HCT116 (cell line): ENCODE measurements around the gene RMI1. TPM values are rescaled to one million over a fixed set of nuclear protein-coding genes. Genes with fewer than 3 reads are reported as not detected.

Source experiments
- ATAC-seq: fragments of 200-7000 bp; cut with Tn5 transposase; 2 replicates; pipeline ENCODE4 v1.9.1; 2020; ENCODE audit warnings: mild to moderate bottlenecking, moderate library complexity
- BruUV-seq: library from RNA; stranded (reverse); fragments of 400-500 nt; replicated peaks from 2 replicates; lab custom pipeline; 2021; lab: Mats Ljungman, UMichigan
- CTCF ChIA-PET: fragments of 300-600 bp; sonication (Branson Sonifier 250); formaldehyde crosslinking; loops from one replicate; lab custom pipeline; 2021; ENCODE audit warnings: antibody characterized with exemption; lab: Charles Lee
- POLR2A ChIA-PET: fragments of 300-600, 350-600 bp; sonication (Branson Sonifier 250); formaldehyde crosslinking; loops from one replicate; lab custom pipeline; 2021; ENCODE audit warnings: antibody characterized with exemption; lab: Charles Lee
- RAD21 ChIA-PET, 2 experiments: fragments of 300-600 bp; sonication (Branson Sonifier 250); formaldehyde crosslinking; loops; one replicate each; lab custom pipeline; 2023; ENCODE audit warnings: low total read pairs in 2 of 2; ENCODE audit not compliant: uncharacterized antibody in 2 of 2, unreplicated experiment in 2 of 2, low non-redundant PET in 1 of 2; lab: Charles Lee
- DNase-seq: peaks from one replicate; pipeline ENCODE4 v3.0.0-alpha.2; 2010; ENCODE audit warnings: low read depth, low spot score
- H2AFZ ChIP-seq: fragments of 200-600 bp; shearing (Covaris generic), sonication (generic); 2 replicates; pipeline ENCODE4 v1.6.1; 2017; ENCODE audit warnings: low read depth, mixed run types, mixed read lengths, antibody characterized with exemption, low read length; ENCODE audit not compliant: poor library complexity, severe bottlenecking
- H3K27ac ChIP-seq: 2 replicates; pipeline ENCODE4 v1.5.1; 2012; ENCODE audit warnings: low read depth, low read length
- H3K27me3 ChIP-seq: fragments of 200-600 bp; sonication (generic); 2 replicates; pipeline ENCODE4 v1.6.1; 2016; ENCODE audit warnings: mixed run types, low read length, mixed read lengths; ENCODE audit not compliant: insufficient read depth
- H3K36me3 ChIP-seq, 2 experiments: fragments of 200-500 bp in 1 of 2; fragments of 200-600 bp in 1 of 2; sonication (Bioruptor generic) in 1 of 2; sonication (generic) in 1 of 2; 2 replicates each; pipeline versions ENCODE4 v1.5.1 to v1.6.1; 2014 to 2016; ENCODE audit warnings: low read length in 2 of 2, inconsistent platforms in 1 of 2, mixed read lengths in 1 of 2, mixed run types in 1 of 2; ENCODE audit not compliant: insufficient read depth in 2 of 2, control insufficient read depth in 1 of 2
- H3K4me1 ChIP-seq, 2 experiments: fragments of 200-600 bp in 1 of 2; sonication (generic) in 1 of 2; 2 replicates each; pipeline versions ENCODE4 v1.5.1 to v1.6.1; 2012 to 2017; ENCODE audit warnings: low read length in 2 of 2, inconsistent platforms in 1 of 2, mild to moderate bottlenecking in 1 of 2, mixed read lengths in 1 of 2, mixed run types in 1 of 2, moderate library complexity in 1 of 2; ENCODE audit not compliant: insufficient read depth in 2 of 2, control insufficient read depth in 1 of 2
- H3K4me2 ChIP-seq: fragments of 200-600 bp; sonication (generic); 2 replicates; pipeline ENCODE4 v1.6.1; 2017; ENCODE audit warnings: mixed run types, low read length, mixed read lengths
- H3K4me3 ChIP-seq, 2 experiments: fragments of 200-600 bp in 1 of 2; sonication (generic) in 1 of 2; replicated peaks in 1 of 2; 2 replicates each; pipeline ENCODE4 v1.5.1; 2011 to 2016; ENCODE audit warnings: low read length in 2 of 2, control low read depth in 1 of 2, low read depth in 1 of 2, mild to moderate bottlenecking in 1 of 2, mixed read lengths in 1 of 2, mixed run types in 1 of 2
- H3K79me2 ChIP-seq: fragments of 200-600 bp; sonication (generic); 2 replicates; pipeline ENCODE4 v1.6.1; 2017; ENCODE audit warnings: mild to moderate bottlenecking, mixed run types, low read length, moderate library complexity, mixed read lengths; ENCODE audit not compliant: insufficient read depth
- H3K9ac ChIP-seq: fragments of 200-600 bp; sonication (generic); 2 replicates; pipeline ENCODE4 v1.6.1; 2016; ENCODE audit warnings: low read length, mixed read lengths
- H3K9me2 ChIP-seq: fragments of 200-600 bp; sonication (generic), shearing (Covaris generic); 2 replicates; pipeline ENCODE4 v1.6.1; 2017; ENCODE audit warnings: mixed run types, mild to moderate bottlenecking, moderate library complexity; ENCODE audit not compliant: insufficient read depth
- H3K9me3 ChIP-seq, 2 experiments: fragments of 200-500 bp in 1 of 2; fragments of 200-600 bp in 1 of 2; sonication (Bioruptor generic) in 1 of 2; sonication (generic) in 1 of 2; 2 replicates each; pipeline ENCODE4 v1.6.1; 2014 to 2017; ENCODE audit warnings: low read length in 2 of 2, mixed read lengths in 2 of 2, inconsistent platforms in 1 of 2, low read depth in 1 of 2, mild to moderate bottlenecking in 1 of 2, mixed run types in 1 of 2, moderate library complexity in 1 of 2; ENCODE audit not compliant: control insufficient read depth in 1 of 2, insufficient read depth in 1 of 2
- H4K20me1 ChIP-seq: fragments of 200-600 bp; sonication (generic), shearing (Covaris generic); 2 replicates; pipeline ENCODE4 v1.6.1; 2017; ENCODE audit warnings: mixed run types, mild to moderate bottlenecking, moderate library complexity; ENCODE audit not compliant: insufficient read depth
- MAX ChIP-seq: IDR thresholded peaks from 2 replicates; pipeline ENCODE4 v1.6.1; 2012
- POLR2AphosphoS5 ChIP-seq: IDR thresholded peaks from 2 replicates; pipeline ENCODE4 v1.6.1; 2011; ENCODE audit warnings: mild to moderate bottlenecking, low read depth, low read length, moderate library complexity
- SIN3A ChIP-seq: IDR thresholded peaks from 2 replicates; pipeline ENCODE4 v1.6.1; 2012; ENCODE audit warnings: low read depth
- ZFX ChIP-seq: fragments of 450-650 bp; IDR thresholded peaks from 2 replicates; pipeline ENCODE4 v1.6.1; 2017
- ZNF274 ChIP-seq: fragments of 200-500 bp; sonication (Bioruptor generic); IDR thresholded peaks from 2 replicates; pipeline ENCODE4 v1.6.1; 2014; ENCODE audit warnings: mild to moderate bottlenecking, low read depth, low read length, inconsistent platforms
- intact Hi-C: fragments of 100-400 bp; cut with micrococcal nuclease; formaldehyde crosslinking; loops from 2 replicates; pipeline ENCODE4 v1.10.0; 2022
- total RNA-seq: library from RNA; stranded (reverse); gene quantifications from one replicate; pipeline ENCODE4 v1.2.1, GENCODE V29; 2021; ENCODE audit not compliant: unreplicated experiment

The RMI1 gene
- total RNA-seq, 1 experiment from 2014 or later: 26.8 TPM

- Histone ChIP-seq H3K27me3 (no peaks in the 10 kb centered on the region), H3K4me1 (peaks cover 2% of the 10 kb centered on the region in 2 experiments; a peak in 3 of 4 replicates), H3K36me3 (no peaks in the 10 kb centered on the region), H3K27ac (no peak overlapping the region), H3K9me2 (no peaks in the 10 kb centered on the region), H3K4me3 (no peak overlapping the region), H2AFZ (no peak overlapping the region), H4K20me1 (no peaks in the 10 kb centered on the region), H3K4me2 (no peak overlapping the region), H3K9me3 (no peaks in the 10 kb centered on the region), H3K9ac (no peak overlapping the region), H3K79me2 (no peaks in the 10 kb centered on the region)
- BruUV-seq: no TSS peak
- TF ChIP-seq POLR2AphosphoS5: no peak
- ChIA-PET POLR2A (no interaction called here), RAD21 (no interaction called here), CTCF (no interaction called here)
- ATAC-seq (no peak), DNase-seq (no peak)
- intact Hi-C loops: no loop called here
These were observed 23.4 kb upstream of the RMI1 start for GRCh38 chr9:83957248-83957513.

- H3K9me3 ChIP-seq: no peaks in the 10 kb centered on the region
- ChIA-PET CTCF (interaction anchor here (1.2 kb wide), 1 partner anchor 302 kb away, joined by 3 read pairs; no protein-coding TSS in a partner anchor), POLR2A (no interaction called here), RAD21 (no interaction called here)
- H4K20me1 ChIP-seq: no peaks in the 10 kb centered on the region
- H3K27me3 ChIP-seq: no peaks in the 10 kb centered on the region
- intact Hi-C loops: no loop called here
- H3K79me2 ChIP-seq: no peaks in the 10 kb centered on the region
- DNase-seq (no peak), ATAC-seq (no peak)
- TF ChIP-seq ZNF274: no peak
- H3K36me3 ChIP-seq: no peaks in the 10 kb centered on the region
- peaks cover 5 to 6% of the 10 kb centered on the region in 2 experiments; a peak in 3 of 4 replicates for H3K4me1 ChIP-seq
- H2AFZ ChIP-seq: no peak overlapping the region
- H3K4me3 ChIP-seq: no peak overlapping the region
- H3K9ac ChIP-seq: no peak overlapping the region
- no TSS peak for BruUV-seq
- H3K9me2 ChIP-seq: no peaks in the 10 kb centered on the region
- no peak overlapping the region for H3K27ac ChIP-seq
- H3K4me2 ChIP-seq: no peak overlapping the region
These were observed 21.5 kb upstream of the RMI1 start for GRCh38 chr9:83959061-83959460.

GRCh38 chr9:83960991-83961390, 19.6 kb upstream of the RMI1 start:
- no peaks in the 10 kb centered on the region for H3K9me2 ChIP-seq
- TF ChIP-seq ZNF274 (no peak), SIN3A (no peak), MAX (no peak), ZFX (no peak)
- no peaks in the 10 kb centered on the region for H3K27me3 ChIP-seq
- ATAC-seq: no peak
- H3K36me3 ChIP-seq: no peaks in the 10 kb centered on the region
- ChIA-PET CTCF (interaction anchor here (2.3 kb wide), 1 partner anchor 300 kb away, joined by 7 read pairs; no protein-coding TSS in a partner anchor), RAD21 (no interaction called here), POLR2A (interaction anchor here (1.2 kb wide), 1 partner anchor 10 kb away, joined by 3 read pairs; no protein-coding TSS in a partner anchor)
- H3K4me1 ChIP-seq: peaks cover 5 to 6% of the 10 kb centered on the region in 2 experiments; a peak in 3 of 4 replicates
- DNase-seq: no peak
- H3K27ac ChIP-seq: no peak overlapping the region
- no peaks in the 10 kb centered on the region for H3K9me3 ChIP-seq
- no peak overlapping the region for H3K4me3 ChIP-seq
- no peak overlapping the region for H2AFZ ChIP-seq
- no peak overlapping the region for H3K9ac ChIP-seq
- H3K79me2 ChIP-seq: no peaks in the 10 kb centered on the region
- intact Hi-C loops: no loop called here
- H3K4me2 ChIP-seq: no peak overlapping the region
- no TSS peak for BruUV-seq
- H4K20me1 ChIP-seq: no peaks in the 10 kb centered on the region
